ENCODE results near the gene APOBEC3G.
"Not testable (repeated sequence)": the region's sequence is repeated elsewhere in the genome, so short reads cannot be mapped to it uniquely, and the experiment has no call there.

The APOBEC3G gene

GRCh38 chr22:39068033-39068785 is 8.9 kb upstream of the APOBEC3G start:
- no peak for DNase-seq (ENCODE audit: low spot score)

- DNase-seq (ENCODE audit: low spot score), result no peak
These were observed 6.9 kb upstream of the APOBEC3G start for GRCh38 chr22:39070186-39070585.

- DNase-seq (ENCODE audit: low spot score), result not testable (repeated sequence)
These were observed 4.5 kb upstream of the APOBEC3G start for GRCh38 chr22:39072581-39072981.

GRCh38 chr22:39073981-39074380 is 3.1 kb upstream of the APOBEC3G start:
- no peak for DNase-seq (ENCODE audit: low spot score)

GRCh38 chr22:39076155-39077025 is 685 bp upstream of the APOBEC3G start:
- DNase-seq (ENCODE audit: low spot score), result not testable (repeated sequence)

- not testable (repeated sequence) for DNase-seq (ENCODE audit: low spot score)
These were observed 837 bp downstream of the APOBEC3G start for GRCh38 chr22:39077912-39078311.

GRCh38 chr22:39078329-39078728 is 1.3 kb downstream of the APOBEC3G start:
- no peak for DNase-seq (ENCODE audit: low spot score)

- DNase-seq (ENCODE audit: low spot score), result not testable (repeated sequence)
These were observed 2.1 kb downstream of the APOBEC3G start for GRCh38 chr22:39079054-39079637.

- DNase-seq (ENCODE audit: low spot score), result no peak
These were observed 3.1 kb downstream of the APOBEC3G start for GRCh38 chr22:39080052-39080762.

GRCh38 chr22:39081016-39081415 is 3.9 kb downstream of the APOBEC3G start:
- no peak for DNase-seq (ENCODE audit: low spot score)

GRCh38 chr22:39081598-39081997 is 4.5 kb downstream of the APOBEC3G start:
- DNase-seq (ENCODE audit: low spot score), result no peak

- DNase-seq (ENCODE audit: low spot score), result no peak
These were observed 6.4 kb downstream of the APOBEC3G start for GRCh38 chr22:39083212-39084165.

GRCh38 chr22:39084666-39085065 is 7.6 kb downstream of the APOBEC3G start:
- no peak for DNase-seq (ENCODE audit: low spot score)

GRCh38 chr22:39087098-39087497 is 10.0 kb downstream of the APOBEC3G start:
- DNase-seq (ENCODE audit: low spot score), result no peak

GRCh38 chr22:39087881-39088684 is 11.0 kb downstream of the APOBEC3G start:
- no peak for DNase-seq (ENCODE audit: low spot score)

- no peak for DNase-seq (ENCODE audit: low spot score)
These were observed 11.6 kb downstream of the APOBEC3G start for GRCh38 chr22:39088685-39089032.

GRCh38 chr22:39089928-39090327 is 12.9 kb downstream of the APOBEC3G start:
- no peak for DNase-seq (ENCODE audit: low spot score)

GRCh38 chr22:39090426-39091064 is 13.5 kb downstream of the APOBEC3G start:
- DNase-seq (ENCODE audit: low spot score), result no peak
